H1 (cell line): ENCODE measurements around the gene SYNJ2. TPM values are rescaled to one million over a fixed set of nuclear protein-coding genes. Genes with fewer than 3 reads are reported as not detected.

Experiments
- CTCF ChIA-PET: fragments of 300-600 bp; sonication (Branson Sonifier 250); formaldehyde crosslinking; loops from one replicate; lab custom pipeline; 2021; ENCODE audit not compliant: partially characterized antibody; lab: Charles Lee
- POLR2A ChIA-PET: fragments of 300-600 bp; sonication (Branson Sonifier 250); formaldehyde crosslinking; loops from one replicate; lab custom pipeline; 2021; ENCODE audit warnings: inconsistent platforms; ENCODE audit not compliant: partially characterized antibody; lab: Charles Lee
- DNase-seq, 2 experiments: peaks; one replicate each; pipeline versions ENCODE4 v3.0.0 to v3.0.0-alpha.2; 2010 to 2022; ENCODE audit warnings: low spot score in 2 of 2, low read depth in 1 of 2, mixed read lengths in 1 of 2
- FAIRE-seq: peaks from 2 replicates; lab custom pipeline; 2011; peaks lifted over from hg19 to GRCh38; lab: Jason Lieb, UNC
- H2AFZ ChIP-seq: 2 replicates; pipeline ENCODE4 v1.8.1; 2012; ENCODE audit warnings: low read length, inconsistent platforms
- H2AK5ac ChIP-seq: 2 replicates; pipeline ENCODE4 v1.6.1; 2013; ENCODE audit warnings: low read depth, low read length
- H2BK120ac ChIP-seq: replicated peaks from 2 replicates; pipeline ENCODE3; 2013; ENCODE audit warnings: low read depth, low read length, inconsistent platforms
- H2BK12ac ChIP-seq: 2 replicates; pipeline ENCODE4 v1.6.1; 2013; ENCODE audit warnings: low read depth, low read length
- H2BK15ac ChIP-seq: 2 replicates; pipeline ENCODE4 v1.6.1; 2013; ENCODE audit warnings: low read length
- H2BK20ac ChIP-seq: 2 replicates; pipeline ENCODE4 v1.6.1; 2013; ENCODE audit warnings: low read length
- H2BK5ac ChIP-seq: 2 replicates; pipeline ENCODE4 v1.6.1; 2013; ENCODE audit warnings: low read depth, low read length
- H3K14ac ChIP-seq: 2 replicates; pipeline ENCODE4 v1.6.1; 2013; ENCODE audit warnings: inconsistent platforms; ENCODE audit not compliant: insufficient read length
- H3K18ac ChIP-seq: 2 replicates; pipeline ENCODE4 v1.6.1; 2013; ENCODE audit warnings: low read length; ENCODE audit errors: extremely low read depth
- H3K23ac ChIP-seq: 2 replicates; pipeline ENCODE4 v1.6.1; 2013; ENCODE audit warnings: inconsistent platforms; ENCODE audit not compliant: insufficient read length
- H3K23me2 ChIP-seq: 2 replicates; pipeline ENCODE4 v1.6.1; 2013; ENCODE audit warnings: low read depth, low read length
- H3K27ac ChIP-seq: 2 replicates; pipeline ENCODE4 v1.6.1; 2011; ENCODE audit warnings: low read depth, low read length, inconsistent platforms
- H3K27me3 ChIP-seq, 4 experiments: replicated peaks in 1 of 4; 1 replicate in 1 of 4; 2 replicates in 3 of 4; pipeline versions ENCODE4 v1.6.1 to v1.8.1; 2011 to 2013; ENCODE audit warnings: low read length in 3 of 4, mild to moderate bottlenecking in 3 of 4, inconsistent platforms in 2 of 4, mixed read lengths in 2 of 4, moderate library complexity in 1 of 4; ENCODE audit not compliant: control insufficient read depth in 3 of 4, insufficient read depth in 3 of 4; ENCODE audit errors: extremely low read depth in 1 of 4
- H3K36me3 ChIP-seq, 4 experiments: 2 replicates each; pipeline versions ENCODE4 v1.6.1 to v1.8.1; 2011 to 2013; ENCODE audit warnings: mild to moderate bottlenecking in 4 of 4, low read length in 3 of 4, moderate library complexity in 2 of 4, control low read depth in 1 of 4, inconsistent platforms in 1 of 4; ENCODE audit not compliant: insufficient read depth in 4 of 4, control insufficient read depth in 2 of 4
- H3K4ac ChIP-seq: replicated peaks from 2 replicates; pipeline ENCODE3; 2013; ENCODE audit warnings: low read length, low read depth, mixed read lengths, inconsistent platforms; ENCODE audit not compliant: insufficient read length
- H3K4me1 ChIP-seq, 4 experiments: replicated peaks in 1 of 4; 1 replicate in 1 of 4; 2 replicates in 3 of 4; pipeline versions ENCODE4 v1.6.1 to v1.8.1; 2011 to 2013; ENCODE audit warnings: low read length in 3 of 4, inconsistent platforms in 2 of 4, mixed read lengths in 1 of 4; ENCODE audit not compliant: insufficient read depth in 4 of 4, control insufficient read depth in 3 of 4
- H3K4me2 ChIP-seq, 2 experiments: 2 replicates each; pipeline versions ENCODE4 v1.6.1 to v1.8.1; 2011 to 2013; ENCODE audit warnings: low read depth in 2 of 2, low read length in 2 of 2, control low read depth in 1 of 2, inconsistent platforms in 1 of 2, mild to moderate bottlenecking in 1 of 2; ENCODE audit not compliant: insufficient read depth in 1 of 2
- H3K4me3 ChIP-seq, 4 experiments: fragments of 200-600, 300-600 bp in 1 of 4; sonication (generic), shearing (Covaris generic), sonication (Bioruptor Twin) in 1 of 4; 2 replicates each; pipeline versions ENCODE4 v1.5.1 to v1.8.1; 2011 to 2016; ENCODE audit warnings: low read length in 4 of 4, low read depth in 3 of 4, control low read depth in 2 of 4, inconsistent platforms in 2 of 4, mild to moderate bottlenecking in 2 of 4, mixed read lengths in 1 of 4, moderate library complexity in 1 of 4; ENCODE audit not compliant: insufficient read depth in 2 of 4; ENCODE audit errors: extremely low read depth in 1 of 4
- H3K56ac ChIP-seq: replicated peaks from 2 replicates; pipeline ENCODE3; 2013; ENCODE audit warnings: low read depth, mild to moderate bottlenecking, mixed read lengths, low read length, inconsistent platforms; ENCODE audit not compliant: insufficient read length
- H3K79me1 ChIP-seq: 2 replicates; pipeline ENCODE4 v1.6.1; 2013; ENCODE audit warnings: low read depth, low read length, control low read depth
- H3K79me2 ChIP-seq, 2 experiments: 2 replicates each; pipeline versions ENCODE4 v1.6.1 to v1.8.1; 2012 to 2013; ENCODE audit warnings: low read length in 2 of 2, mild to moderate bottlenecking in 2 of 2, inconsistent platforms in 1 of 2; ENCODE audit not compliant: insufficient read depth in 2 of 2, control insufficient read depth in 1 of 2
- H3K9ac ChIP-seq, 4 experiments: replicated peaks in 1 of 4; 1 replicate in 1 of 4; 2 replicates in 3 of 4; pipeline versions ENCODE4 v1.6.1 to v1.8.1; 2011 to 2013; ENCODE audit warnings: low read depth in 3 of 4, low read length in 3 of 4, control low read depth in 2 of 4, mild to moderate bottlenecking in 2 of 4, moderate library complexity in 2 of 4, inconsistent platforms in 1 of 4; ENCODE audit errors: extremely low read depth in 1 of 4
- H3K9me3 ChIP-seq, 2 experiments: 2 replicates each; pipeline versions ENCODE4 v1.6.1 to v1.8.1; 2012 to 2013; ENCODE audit warnings: mild to moderate bottlenecking in 2 of 2, moderate library complexity in 2 of 2, control low read depth in 1 of 2, inconsistent platforms in 1 of 2, low read depth in 1 of 2, low read length in 1 of 2, mixed read lengths in 1 of 2; ENCODE audit not compliant: insufficient read depth in 2 of 2
- H4K20me1 ChIP-seq, 2 experiments: replicated peaks in 1 of 2; 2 replicates each; pipeline versions ENCODE3 to v1.8.1; 2011 to 2013; ENCODE audit warnings: inconsistent platforms in 2 of 2, low read length in 2 of 2, mild to moderate bottlenecking in 1 of 2; ENCODE audit not compliant: insufficient read depth in 2 of 2, control insufficient read depth in 1 of 2
- H4K5ac ChIP-seq: 2 replicates; pipeline ENCODE4 v1.6.1; 2013; ENCODE audit warnings: low read length, low read depth, mixed read lengths, inconsistent platforms; ENCODE audit not compliant: insufficient read length
- H4K8ac ChIP-seq: 2 replicates; pipeline ENCODE4 v1.8.0; 2013; ENCODE audit warnings: mild to moderate bottlenecking, moderate library complexity, low read length, inconsistent platforms; ENCODE audit not compliant: insufficient read depth; ENCODE audit errors: extremely low read depth
- H4K91ac ChIP-seq: replicated peaks from 2 replicates; pipeline ENCODE3; 2013; ENCODE audit warnings: low read length, mixed read lengths, inconsistent platforms; ENCODE audit not compliant: insufficient read length
- POLR2AphosphoS5 ChIP-seq: IDR thresholded peaks from 2 replicates; pipeline ENCODE4 v1.6.1; 2011; ENCODE audit warnings: low read depth, low read length
- WGBS, 2 experiments: shearing (Covaris generic) in 1 of 2; methylation state at CpG; one replicate each; pipeline versions ENCODE4 v1.1.6 to v1.1.7; 2013 to 2015; ENCODE audit warnings: low lambda C conversion rate in 2 of 2, mixed read lengths in 2 of 2, inconsistent platforms in 1 of 2, low coverage in 1 of 2, missing lambda C conversion rate in 1 of 2; ENCODE audit not compliant: insufficient replicate concordance in 2 of 2, insufficient coverage in 1 of 2, insufficient read length in 1 of 2; ENCODE audit errors: extremely low coverage in 1 of 2, missing lambda C conversion rate in 1 of 2; 5-methylcytosine and 5-hydroxymethylcytosine counted together
- polyA plus RNA-seq, 7 experiments: library from polyadenylated mRNA; depleted of rRNA in 3 of 7; stranded (reverse) in 5 of 7; unstranded in 2 of 7; fragments of >200 nt in 5 of 7; fragments of 200-250 nt in 2 of 7; gene quantifications; 1 replicate in 5 of 7; 2 replicates in 1 of 7; 4 replicates in 1 of 7; pipeline versions ENCODE4 v1.2.1 to v1.2.3, GENCODE V29; 2011 to 2013; ENCODE audit warnings: missing spikeins in 2 of 7, mixed read lengths in 2 of 7
- total RNA-seq: library from RNA; stranded (reverse); fragmentation: NEBNext Ultra II Directional; extraction: Animal tissue kit (Norgen Biotek cat#: 25700); gene quantifications from 2 replicates; pipeline ENCODE4 v1.2.1, GENCODE V29; 2021
- TF ChIP-seq, protein P1 (sequence below), 3 experiments: IDR thresholded peaks; 1 replicate in 2 of 3; 2 replicates in 1 of 3; pipeline versions ENCODE4 v1.5.1 to v1.6.1; 2011; ENCODE audit warnings: low read length in 3 of 3, mild to moderate bottlenecking in 3 of 3, inconsistent platforms in 2 of 3, low read depth in 1 of 3, moderate library complexity in 1 of 3; ENCODE audit not compliant: insufficient read depth in 1 of 3; ENCODE audit errors: control extremely low read depth in 1 of 3

SYNJ2 gene
- total and polyA plus RNA-seq, 2 of the 8 experiments (the other 6 are each of a cell fraction or from before 2014, with no cell fraction given) = 3.7 to 13.9 TPM

DNA sequence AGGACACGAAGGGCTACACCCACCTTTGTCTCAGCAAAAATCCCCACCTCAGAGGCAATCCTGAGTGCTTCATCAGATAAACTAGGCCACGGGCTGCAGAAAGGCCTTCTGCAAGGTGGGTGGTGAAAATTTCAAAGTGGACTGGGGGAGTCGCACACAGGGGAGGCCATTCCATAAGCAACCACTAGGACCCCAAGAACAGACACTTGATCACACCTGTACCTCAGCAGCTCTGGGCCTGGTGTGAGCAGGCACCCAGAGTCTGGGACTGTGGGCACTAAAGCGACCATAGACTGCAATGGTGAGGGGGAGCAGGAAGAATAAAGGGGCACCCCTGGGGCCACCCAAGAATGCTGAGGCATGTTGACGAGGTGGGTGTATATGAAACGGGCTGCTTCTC lies 133.8 kb downstream of the SYNJ2 start:
- TF ChIP-seq, protein P1, sequence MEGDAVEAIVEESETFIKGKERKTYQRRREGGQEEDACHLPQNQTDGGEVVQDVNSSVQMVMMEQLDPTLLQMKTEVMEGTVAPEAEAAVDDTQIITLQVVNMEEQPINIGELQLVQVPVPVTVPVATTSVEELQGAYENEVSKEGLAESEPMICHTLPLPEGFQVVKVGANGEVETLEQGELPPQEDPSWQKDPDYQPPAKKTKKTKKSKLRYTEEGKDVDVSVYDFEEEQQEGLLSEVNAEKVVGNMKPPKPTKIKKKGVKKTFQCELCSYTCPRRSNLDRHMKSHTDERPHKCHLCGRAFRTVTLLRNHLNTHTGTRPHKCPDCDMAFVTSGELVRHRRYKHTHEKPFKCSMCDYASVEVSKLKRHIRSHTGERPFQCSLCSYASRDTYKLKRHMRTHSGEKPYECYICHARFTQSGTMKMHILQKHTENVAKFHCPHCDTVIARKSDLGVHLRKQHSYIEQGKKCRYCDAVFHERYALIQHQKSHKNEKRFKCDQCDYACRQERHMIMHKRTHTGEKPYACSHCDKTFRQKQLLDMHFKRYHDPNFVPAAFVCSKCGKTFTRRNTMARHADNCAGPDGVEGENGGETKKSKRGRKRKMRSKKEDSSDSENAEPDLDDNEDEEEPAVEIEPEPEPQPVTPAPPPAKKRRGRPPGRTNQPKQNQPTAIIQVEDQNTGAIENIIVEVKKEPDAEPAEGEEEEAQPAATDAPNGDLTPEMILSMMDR (IDR thresholded peaks at IDR 0.05; ENCODE audit: control extremely low read depth in 1 of 3, insufficient read depth in 1 of 3, low read depth in 1 of 3, low read length in 3 of 3) = peak in 1 of 3 experiments; percentile 13; a peak in 1 of 4 replicates
- TF ChIP-seq POLR2AphosphoS5 = no peak
- TF ChIP-seq, all 59 proteins: peak for 1
- Histone ChIP-seq H3K27ac (no peak overlapping the region), H3K23me2 (no peaks in the 10 kb centered on the region), H3K14ac (no peak overlapping the region), H4K91ac (no peak overlapping the region), H3K27me3 (no peaks in the 10 kb centered on the region), H2AK5ac (no peak overlapping the region), H3K18ac (no peak overlapping the region), H3K4me2 (no peak overlapping the region), H4K5ac (no peak overlapping the region), H2BK15ac (no peak overlapping the region), H2AFZ (no peak overlapping the region), H2BK5ac (no peak overlapping the region), H3K4ac (no peak overlapping the region), H2BK120ac (no peak overlapping the region), H3K36me3 (peaks cover 0 to 13% (median 2%) of the 10 kb centered on the region in 4 experiments; a peak in 4 of 8 replicates), H2BK12ac (no peak overlapping the region), H3K79me1 (no peaks in the 10 kb centered on the region), H3K23ac (no peak overlapping the region), H3K9ac (no peak overlapping the region), H3K79me2 (no peaks in the 10 kb centered on the region), H2BK20ac (no peak overlapping the region), H3K56ac (no peak overlapping the region), H4K8ac (no peak overlapping the region), H3K4me3 (no peak overlapping the region), H3K9me3 (no peaks in the 10 kb centered on the region), H3K4me1 (no peaks in the 10 kb centered on the region; a peak in 1 of 7 replicates), H4K20me1 (no peaks in the 10 kb centered on the region)
- DNase-seq = no peak
- ChIA-PET CTCF (interaction anchor here (0.9 to 1.7 kb wide), 4 partner anchors 11 to 90 kb away, joined by 3 to 5 read pairs (median 4); no protein-coding TSS in a partner anchor), POLR2A (no interaction called here)
- 88% methylated on average over 6 of the region's 6 CpGs; no CpG with 5 or more reads in 1 of the 2 experiments for WGBS, 2 experiments
- no peak for FAIRE-seq
